Neuronal stem cell (in vitro differentiated cells): ENCODE measurements around the gene ZNF436. TPM values are rescaled to one million over a fixed set of nuclear protein-coding genes. Genes with fewer than 3 reads are reported as not detected.

Source experiments
- DNase-seq: peaks from one replicate; pipeline ENCODE4 v3.0.0-alpha.2; 2013; ENCODE audit warnings: low spot score
- H2AFZ ChIP-seq: one replicate; pipeline ENCODE4 v1.6.1; 2013; ENCODE audit warnings: mild to moderate bottlenecking, low read length, inconsistent platforms
- H2AK5ac ChIP-seq: 2 replicates; pipeline ENCODE4 v1.6.1; 2013; ENCODE audit warnings: low read depth, mild to moderate bottlenecking, inconsistent platforms, low read length, moderate library complexity, mixed read lengths
- H2BK120ac ChIP-seq: 2 replicates; pipeline ENCODE4 v1.6.1; 2013; ENCODE audit warnings: low read depth, mild to moderate bottlenecking, inconsistent platforms, low read length, moderate library complexity, mixed read lengths
- H2BK12ac ChIP-seq: one replicate; pipeline ENCODE4 v1.6.1; 2013; ENCODE audit warnings: low read length, inconsistent platforms
- H2BK15ac ChIP-seq: 2 replicates; pipeline ENCODE4 v1.6.1; 2013; ENCODE audit warnings: mild to moderate bottlenecking, low read length, inconsistent platforms, mixed read lengths
- H2BK5ac ChIP-seq: one replicate; pipeline ENCODE4 v1.6.1; 2013; ENCODE audit warnings: inconsistent platforms, mild to moderate bottlenecking, low read length, moderate library complexity
- H3K14ac ChIP-seq: one replicate; pipeline ENCODE4 v1.6.1; 2013; ENCODE audit warnings: low read length, inconsistent platforms
- H3K18ac ChIP-seq: 2 replicates; pipeline ENCODE4 v1.6.1; 2013; ENCODE audit warnings: low read length, inconsistent platforms
- H3K23ac ChIP-seq: 2 replicates; pipeline ENCODE4 v1.6.1; 2013; ENCODE audit warnings: low read depth, mild to moderate bottlenecking, mixed read lengths, low read length, inconsistent platforms; ENCODE audit not compliant: poor library complexity
- H3K27ac ChIP-seq: replicated peaks from 3 replicates; pipeline ENCODE4 v1.5.1; 2013; ENCODE audit warnings: low read length, inconsistent platforms
- H3K27me3 ChIP-seq, 3 experiments: 2 replicates each; pipeline ENCODE4 v1.6.1; 2013; ENCODE audit warnings: low read length in 3 of 3, mild to moderate bottlenecking in 2 of 3, inconsistent platforms in 1 of 3, low read depth in 1 of 3, mixed read lengths in 1 of 3, moderate library complexity in 1 of 3; ENCODE audit not compliant: control insufficient read depth in 3 of 3, insufficient read depth in 3 of 3
- H3K36me3 ChIP-seq, 2 donors: replicated peaks in 1 of 2; 2 replicates each; pipeline ENCODE4 v1.6.1; 2013; ENCODE audit warnings: low read length in 2 of 2; ENCODE audit not compliant: control insufficient read depth in 2 of 2, insufficient read depth in 2 of 2
- H3K4ac ChIP-seq: 2 replicates; pipeline ENCODE4 v1.6.1; 2013; ENCODE audit warnings: inconsistent platforms, mild to moderate bottlenecking, low read length, moderate library complexity
- H3K4me1 ChIP-seq, 2 donors: 1 replicate in 1 of 2; 2 replicates in 1 of 2; pipeline ENCODE4 v1.6.1; 2013; ENCODE audit warnings: low read length in 2 of 2, low read depth in 1 of 2; ENCODE audit not compliant: control insufficient read depth in 2 of 2, insufficient read depth in 1 of 2
- H3K4me2 ChIP-seq: one replicate; pipeline ENCODE4 v1.6.1; 2013; ENCODE audit warnings: mild to moderate bottlenecking, low read length, inconsistent platforms; ENCODE audit not compliant: insufficient read depth, poor library complexity, severe bottlenecking
- H3K4me3 ChIP-seq, 2 donors: 2 replicates each; pipeline ENCODE4 v1.5.1; 2013; ENCODE audit warnings: low read length in 2 of 2, mild to moderate bottlenecking in 2 of 2, inconsistent platforms in 1 of 2, moderate library complexity in 1 of 2
- H3K79me1 ChIP-seq: one replicate; pipeline ENCODE4 v1.6.1; 2013; ENCODE audit warnings: low read depth, mild to moderate bottlenecking, inconsistent platforms, low read length, moderate library complexity
- H3K9ac ChIP-seq: one replicate; pipeline ENCODE4 v1.6.1; 2013; ENCODE audit warnings: mild to moderate bottlenecking, low read depth, low read length, inconsistent platforms; ENCODE audit not compliant: poor library complexity
- H3K9me3 ChIP-seq, 2 donors: replicated peaks in 1 of 2; 2 replicates each; pipeline versions ENCODE3 to v1.6.1; 2013; ENCODE audit warnings: low read length in 2 of 2, mild to moderate bottlenecking in 2 of 2, inconsistent platforms in 1 of 2, low read depth in 1 of 2, mixed read lengths in 1 of 2, moderate library complexity in 1 of 2; ENCODE audit not compliant: control insufficient read depth in 2 of 2, insufficient read depth in 1 of 2
- H4K8ac ChIP-seq: one replicate; pipeline ENCODE4 v1.6.1; 2013; ENCODE audit warnings: low read depth, mild to moderate bottlenecking, inconsistent platforms, low read length, moderate library complexity
- H4K91ac ChIP-seq: one replicate; pipeline ENCODE4 v1.6.1; 2013; ENCODE audit warnings: low read length, low read depth, mild to moderate bottlenecking, inconsistent platforms; ENCODE audit not compliant: poor library complexity
- WGBS, 2 donors: extraction: QIAGEN DNeasy Blood & Tissue Kit; methylation state at CpG; one replicate each; pipeline ENCODE4 v1.1.7; 2013; ENCODE audit warnings: missing lambda C conversion rate in 2 of 2, mixed read lengths in 1 of 2; ENCODE audit not compliant: insufficient read length in 2 of 2, insufficient replicate concordance in 1 of 2; ENCODE audit errors: extremely low coverage in 2 of 2; 5-methylcytosine and 5-hydroxymethylcytosine counted together
- polyA plus RNA-seq, 2 experiments: library from polyadenylated mRNA; stranded (reverse); fragments of 200-250 nt; gene quantifications; one replicate each; pipeline ENCODE4 v1.2.3, GENCODE V29; 2013

Gene ZNF436
- 5.8 TPM for polyA plus RNA-seq (2013, experiment 1 of 2)
- 5.8 TPM for polyA plus RNA-seq (2013, experiment 2 of 2)

DNA sequence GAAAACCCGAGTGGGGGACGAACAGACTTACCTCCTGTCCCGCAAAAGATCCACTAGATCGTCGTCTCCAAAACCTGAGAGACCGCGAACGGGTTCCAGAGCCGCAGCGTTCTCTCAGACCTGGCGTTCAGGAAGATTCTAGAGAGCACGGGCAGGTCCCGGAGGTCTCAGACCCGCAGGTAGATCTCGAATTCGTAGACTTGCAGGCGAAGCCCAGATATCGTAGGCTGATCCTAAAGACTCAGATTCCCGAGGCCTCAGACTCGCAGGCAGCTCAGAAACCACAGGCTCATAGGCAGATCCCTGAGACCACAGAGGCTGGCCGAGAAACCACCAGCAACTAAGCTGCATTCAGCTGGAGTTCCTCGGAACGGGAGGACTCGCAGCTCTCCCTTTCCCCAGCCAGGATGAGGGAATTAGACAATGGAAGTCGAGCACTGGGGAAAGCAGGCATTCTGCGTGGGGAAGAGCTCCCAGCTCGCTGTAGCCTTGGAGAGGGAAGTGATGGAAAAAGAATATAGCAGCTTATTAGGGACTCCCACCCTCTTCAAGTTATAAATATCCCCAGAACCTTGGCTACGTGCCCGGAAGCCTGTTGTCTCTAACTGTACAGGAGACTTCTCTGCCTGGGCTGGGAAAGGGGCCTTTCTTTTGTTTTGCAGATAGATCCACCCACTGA, at the start of gene ZNF436:
TSS of gene ZNF436 (minus strand) at position 502 of the 679 bp plus-strand sequence. CDS start 1,831 bp downstream, outside the sequence.
- H2AK5ac ChIP-seq = peak within 1 kb of the TSS; percentile 87
- peaks cover 1 to 27% of the 10 kb centered on the region in 2 donors for H3K9me3 ChIP-seq
- H3K4me3 ChIP-seq = peak within 1 kb of the TSS; percentile 85 to 90
- DNase-seq = no peak
- peak within 1 kb of the TSS; percentile 77 for H3K23ac ChIP-seq
- H3K14ac ChIP-seq = peak within 1 kb of the TSS; percentile 72
- no peaks in the 10 kb centered on the region for H3K79me1 ChIP-seq
- peak within 1 kb of the TSS; percentile 87 for H3K9ac ChIP-seq
- H3K18ac ChIP-seq = peak within 1 kb of the TSS; percentile 99
- H3K27me3 ChIP-seq = no peaks in the 10 kb centered on the region
- peak within 1 kb of the TSS; percentile 90 for H2AFZ ChIP-seq
- H2BK15ac ChIP-seq = peak within 1 kb of the TSS; percentile 2
- H4K91ac ChIP-seq = no peak within 1 kb of the TSS
- WGBS, 2 donors = no CpG with 5 or more reads among the region's 29 CpGs
- H3K27ac ChIP-seq = peak within 1 kb of the TSS; percentile 99
- peaks cover 0 to 44% of the 10 kb centered on the region in 2 donors for H3K36me3 ChIP-seq
- peak within 1 kb of the TSS; percentile 45 for H4K8ac ChIP-seq
- no peak within 1 kb of the TSS for H2BK12ac ChIP-seq
- peaks cover 29 to 31% of the 10 kb centered on the region in 2 donors for H3K4me1 ChIP-seq
- peak within 1 kb of the TSS; percentile 85 for H2BK5ac ChIP-seq
- H2BK120ac ChIP-seq = peak within 1 kb of the TSS; percentile 13
- H3K4me2 ChIP-seq = peak within 1 kb of the TSS; percentile 89
- H3K4ac ChIP-seq = no peak within 1 kb of the TSS

DNA sequence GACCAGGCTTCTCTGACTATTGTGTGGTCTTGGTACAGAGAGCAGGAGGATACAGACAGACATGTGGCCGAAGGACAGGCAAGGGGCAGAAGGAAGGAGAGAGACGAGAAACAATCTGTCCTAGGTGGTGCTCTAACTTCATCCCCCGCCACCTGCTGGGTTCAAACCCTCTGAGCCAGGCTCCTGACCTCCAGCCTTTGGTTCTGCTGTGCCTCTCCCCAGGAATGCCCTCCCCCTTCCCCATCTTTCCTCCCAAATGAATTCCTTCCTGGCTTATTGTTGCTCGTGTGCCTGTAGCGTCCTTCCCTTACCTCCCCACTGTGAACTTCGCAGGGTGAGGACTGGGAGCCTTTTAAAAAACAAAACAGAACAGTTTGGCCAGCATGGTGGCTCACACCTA, 49.5 kb upstream of the ZNF436 start:
- H3K9me3 ChIP-seq = no peaks in the 10 kb centered on the region
- no peak overlapping the region for H2BK120ac ChIP-seq
- no peak overlapping the region for H3K14ac ChIP-seq
- no peak overlapping the region for H3K4ac ChIP-seq
- H2BK12ac ChIP-seq = no peak overlapping the region
- no peak overlapping the region for H3K9ac ChIP-seq
- no peak overlapping the region for H3K4me3 ChIP-seq
- no peak overlapping the region for H3K4me2 ChIP-seq
- no peak overlapping the region for H3K27ac ChIP-seq
- no peak overlapping the region for H3K18ac ChIP-seq
- peaks cover 5 to 8% of the 10 kb centered on the region in 2 donors for H3K4me1 ChIP-seq
- no peak overlapping the region for H4K8ac ChIP-seq
- H3K27me3 ChIP-seq = peaks cover 0 to 29% (median 1%) of the 10 kb centered on the region in 3 experiments
- H2AK5ac ChIP-seq = no peak overlapping the region
- no peaks in the 10 kb centered on the region for H3K36me3 ChIP-seq
- peak overlapping the region; percentile 36 for H2AFZ ChIP-seq
- H3K79me1 ChIP-seq = no peaks in the 10 kb centered on the region
- H4K91ac ChIP-seq = no peak overlapping the region
- no peak for DNase-seq
- H2BK5ac ChIP-seq = no peak overlapping the region
- no peak overlapping the region for H2BK15ac ChIP-seq
- no peak overlapping the region for H3K23ac ChIP-seq
- no CpG with 5 or more reads among the region's 6 CpGs for WGBS, 2 donors

DNA sequence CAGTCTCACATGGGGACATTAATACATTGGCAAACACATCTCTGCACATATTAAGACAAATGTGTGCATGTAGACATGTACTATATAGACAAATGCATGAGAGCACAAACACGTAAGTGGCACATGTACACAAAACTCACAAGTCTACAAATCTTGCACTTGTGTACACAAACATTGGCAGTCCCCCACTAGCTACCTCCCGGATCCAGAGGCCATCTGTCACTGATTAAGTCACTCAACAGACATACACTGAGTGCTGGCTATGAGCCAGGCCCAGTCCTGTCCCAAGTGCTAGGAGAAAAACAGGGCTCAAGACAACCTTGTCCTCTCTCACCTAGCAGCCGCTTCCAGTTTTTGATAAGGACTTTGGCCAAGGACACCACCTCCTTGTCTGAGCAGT, 47.9 kb upstream of the ZNF436 start:
- Histone ChIP-seq H2BK5ac (no peak overlapping the region), H4K91ac (no peak overlapping the region), H3K4me2 (no peak overlapping the region), H3K27me3 (peaks cover 0 to 13% (median 0%) of the 10 kb centered on the region in 3 experiments), H2AFZ (no peak overlapping the region), H2AK5ac (no peak overlapping the region), H3K36me3 (no peaks in the 10 kb centered on the region), H3K18ac (no peak overlapping the region), H2BK12ac (no peak overlapping the region), H3K9me3 (no peaks in the 10 kb centered on the region), H2BK120ac (no peak overlapping the region), H3K14ac (no peak overlapping the region), H4K8ac (no peak overlapping the region), H2BK15ac (no peak overlapping the region), H3K27ac (no peak overlapping the region), H3K4me3 (no peak overlapping the region), H3K23ac (no peak overlapping the region), H3K4me1 (peaks cover 2 to 5% of the 10 kb centered on the region in 2 donors), H3K79me1 (no peaks in the 10 kb centered on the region), H3K4ac (no peak overlapping the region), H3K9ac (no peak overlapping the region)
- DNase-seq = no peak
- WGBS, 2 donors = no CpG with 5 or more reads among the region's 3 CpGs

DNA sequence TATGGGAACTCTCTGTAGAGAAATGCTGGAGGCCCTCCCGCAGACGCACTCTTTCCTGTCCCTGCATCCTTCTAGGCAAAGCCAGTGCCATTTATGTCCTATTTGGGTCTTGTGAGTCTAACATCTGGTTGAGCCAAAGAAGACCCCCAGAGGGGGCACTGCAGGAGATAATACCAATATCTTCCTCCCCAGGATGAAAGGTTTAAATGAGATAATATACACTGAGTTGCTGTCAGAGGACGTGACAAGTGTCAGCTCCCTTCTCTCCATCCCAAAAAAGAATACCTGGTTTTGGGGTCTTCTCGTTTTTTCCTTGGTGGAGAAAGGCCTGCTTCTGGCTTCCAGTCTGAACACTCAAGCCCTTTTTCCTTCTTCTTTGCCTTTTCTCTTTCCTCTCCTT, 47.3 kb upstream of the ZNF436 start:
- Histone ChIP-seq H3K23ac (no peak overlapping the region), H3K4me2 (no peak overlapping the region), H2AK5ac (no peak overlapping the region), H3K27ac (no peak overlapping the region), H3K4me3 (no peak overlapping the region), H3K9me3 (no peaks in the 10 kb centered on the region), H4K91ac (no peak overlapping the region), H4K8ac (no peak overlapping the region), H2BK12ac (no peak overlapping the region), H3K18ac (no peak overlapping the region), H3K79me1 (no peaks in the 10 kb centered on the region), H3K36me3 (no peaks in the 10 kb centered on the region), H2BK5ac (no peak overlapping the region), H2BK15ac (no peak overlapping the region), H3K27me3 (peaks cover 0 to 7% (median 0%) of the 10 kb centered on the region in 3 experiments), H3K14ac (no peak overlapping the region), H2AFZ (no peak overlapping the region), H3K9ac (no peak overlapping the region), H2BK120ac (no peak overlapping the region), H3K4me1 (peaks cover 2 to 5% of the 10 kb centered on the region in 2 donors), H3K4ac (no peak overlapping the region)
- no CpG with 5 or more reads among the region's 4 CpGs for WGBS, 2 donors
- DNase-seq = no peak
